ENCODE data around the gene SPATS2. TPM values are rescaled to one million over a fixed set of nuclear protein-coding genes. Genes with fewer than 3 reads are reported as not detected.

SPATS2 gene
- total RNA-seq, 4 donors from 2014 or later: 10.5 to 39.3 (median 21.0) TPM

GRCh38 chr12:49455501-49455900 is 88.2 kb downstream of the SPATS2 start:
- no peak overlapping the region for H3K27ac ChIP-seq
- DNase-seq: no peak
- WGBS, 2 donors (ENCODE audit: low coverage in 1 of 2): 96 to 100% methylated on average over 2 to 6 of the region's 6 CpGs

GRCh38 chr12:49456131-49456679 is 88.9 kb downstream of the SPATS2 start:
- no peak for TF ChIP-seq CTCF (IDR thresholded peaks at IDR 0.05)
- no peak for TF ChIP-seq POLR2A (IDR thresholded peaks at IDR 0.05)
- no peak for TF ChIP-seq POLR2AphosphoS5 (IDR thresholded peaks at IDR 0.05)
- TF ChIP-seq EP300 (IDR thresholded peaks at IDR 0.05; ENCODE audit: low read depth): no peak
- no peaks in the 10 kb centered on the region for H3K36me3 ChIP-seq
- no peak for DNase-seq
- intact Hi-C loops (cut with DNase I; ENCODE audit: low total_unique reads): no loop called here
- H3K4me1 ChIP-seq: no peaks in the 10 kb centered on the region
- 89 to 93% methylated on average over 2 of the region's 2 CpGs for WGBS, 2 donors (ENCODE audit: low coverage in 1 of 2)
- H3K27ac ChIP-seq: no peak overlapping the region
- in situ Hi-C loops (cut with MboI; ENCODE audit: low pct_ligation_motif_present in 1 of 4, low pct_unique_long_range_greater_than_20kb in 1 of 4, low sequenced_read_pairs in 3 of 4): no loop called here
- no peak overlapping the region for H3K4me3 ChIP-seq
- no peaks in the 10 kb centered on the region for H3K9me3 ChIP-seq
- H3K27me3 ChIP-seq: no peaks in the 10 kb centered on the region

More at GRCh38 chr12:49455501-49455900, 88.2 kb downstream of the SPATS2 start:
- in situ Hi-C loops (cut with MboI; ENCODE audit: low pct_ligation_motif_present in 1 of 4, low pct_unique_long_range_greater_than_20kb in 1 of 4, low sequenced_read_pairs in 3 of 4): no loop called here
- Histone ChIP-seq H3K27me3 (no peaks in the 10 kb centered on the region), H3K4me3 (no peak overlapping the region), H3K9me3 (no peaks in the 10 kb centered on the region), H3K4me1 (no peaks in the 10 kb centered on the region), H3K36me3 (no peaks in the 10 kb centered on the region)
- no peak for TF ChIP-seq CTCF (IDR thresholded peaks at IDR 0.05)
- no peak for TF ChIP-seq POLR2AphosphoS5 (IDR thresholded peaks at IDR 0.05)
- no peak for TF ChIP-seq POLR2A (IDR thresholded peaks at IDR 0.05)
- TF ChIP-seq EP300 (IDR thresholded peaks at IDR 0.05; ENCODE audit: low read depth): no peak
- intact Hi-C loops (cut with DNase I; ENCODE audit: low total_unique reads): no loop called here

GRCh38 chr12:49458816-49459215 is 91.6 kb downstream of the SPATS2 start:
- TF ChIP-seq POLR2AphosphoS5 (IDR thresholded peaks at IDR 0.05): no peak
- no peak for TF ChIP-seq CTCF (IDR thresholded peaks at IDR 0.05)
- TF ChIP-seq EP300 (IDR thresholded peaks at IDR 0.05; ENCODE audit: low read depth): no peak
- TF ChIP-seq POLR2A (IDR thresholded peaks at IDR 0.05): no peak
- no peaks in the 10 kb centered on the region for H3K9me3 ChIP-seq
- intact Hi-C loops (cut with DNase I; ENCODE audit: low total_unique reads) (no loop called here), in situ Hi-C loops (cut with MboI; ENCODE audit: low pct_ligation_motif_present in 1 of 4, low pct_unique_long_range_greater_than_20kb in 1 of 4, low sequenced_read_pairs in 3 of 4) (no loop called here)
- no peaks in the 10 kb centered on the region for H3K4me1 ChIP-seq
- H3K4me3 ChIP-seq: no peak overlapping the region
- WGBS, 2 donors (ENCODE audit: low coverage in 1 of 2): 96 to 100% methylated on average over 3 of the region's 3 CpGs
- H3K27ac ChIP-seq: no peak overlapping the region
- H3K36me3 ChIP-seq: no peaks in the 10 kb centered on the region
- DNase-seq: no peak
- H3K27me3 ChIP-seq: no peaks in the 10 kb centered on the region

- Histone ChIP-seq H3K27ac (peak overlapping the region in 1 of 4 donors; percentile 12), H3K4me1 (no peaks in the 10 kb centered on the region), H3K36me3 (no peaks in the 10 kb centered on the region), H3K27me3 (no peaks in the 10 kb centered on the region), H3K9me3 (no peaks in the 10 kb centered on the region), H3K4me3 (no peak overlapping the region)
- no peak for DNase-seq
- TF ChIP-seq EP300 (IDR thresholded peaks at IDR 0.05; ENCODE audit: low read depth) (no peak), POLR2AphosphoS5 (IDR thresholded peaks at IDR 0.05) (no peak), POLR2A (IDR thresholded peaks at IDR 0.05) (no peak), CTCF (IDR thresholded peaks at IDR 0.05) (no peak)
- intact Hi-C loops (cut with DNase I; ENCODE audit: low total_unique reads): no loop called here
- WGBS, 2 donors (ENCODE audit: low coverage in 1 of 2): 31 to 38% methylated on average over 1 of the region's 1 CpG
- in situ Hi-C loops (cut with MboI; ENCODE audit: low pct_ligation_motif_present in 1 of 4, low pct_unique_long_range_greater_than_20kb in 1 of 4, low sequenced_read_pairs in 3 of 4): no loop called here
Measured at GRCh38 chr12:49461221-49461620, 94.0 kb downstream of the SPATS2 start.

Data from transverse colon (tissue), 4 donors.